Measurements from ENCODE around the gene LRRC36. TPM values are rescaled to one million over a fixed set of nuclear protein-coding genes. Genes with fewer than 3 reads are reported as not detected.

LRRC36 gene
- total and polyA plus RNA-seq, 2 of the 8 experiments (the other 6 are each of a cell fraction or from before 2014, with no cell fraction given): 0.15 TPM; not detected in 1

DNA sequence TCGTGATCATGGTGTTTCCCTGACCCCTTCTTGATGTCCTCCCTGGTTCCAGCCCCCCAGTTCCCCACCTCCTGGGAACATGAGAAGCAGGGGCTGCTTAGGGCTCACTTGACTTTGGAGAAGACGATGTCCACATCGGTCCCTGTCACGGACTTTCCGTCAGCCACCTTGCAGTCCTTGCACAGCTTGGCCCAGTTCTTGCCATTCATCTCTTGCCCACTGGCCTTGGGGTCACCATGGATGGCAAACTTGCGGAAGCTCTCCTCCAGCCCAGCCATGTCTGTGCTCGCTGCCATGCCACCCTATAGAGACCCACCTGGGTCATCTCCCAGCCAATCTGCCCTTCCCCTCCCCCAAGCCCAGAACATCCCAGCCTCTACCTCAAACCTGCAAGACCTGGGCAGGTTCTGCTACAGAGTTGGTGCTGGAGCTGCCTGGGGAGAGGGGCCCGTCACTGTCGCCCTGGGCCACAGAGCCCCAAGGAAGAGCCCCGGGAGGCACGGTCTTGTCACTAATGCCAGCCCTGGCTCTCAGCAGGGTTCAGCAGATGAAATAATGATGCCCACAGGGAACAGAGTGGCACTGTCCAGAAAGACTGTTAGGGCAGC lies 64.3 kb downstream of the LRRC36 start:
- Histone ChIP-seq H3K23ac (ENCODE audit: insufficient read length) (no peak overlapping the region), H3K4ac (replicated peaks; ENCODE audit: insufficient read length, low read depth, low read length) (no peak overlapping the region), H2BK120ac (replicated peaks; ENCODE audit: low read depth, low read length) (no peak overlapping the region), H2AK5ac (ENCODE audit: low read depth, low read length) (no peak overlapping the region), H3K27ac (ENCODE audit: low read depth, low read length) (no peak overlapping the region), H2AFZ (ENCODE audit: low read length) (no peak overlapping the region), H2BK5ac (ENCODE audit: low read depth, low read length) (no peak overlapping the region), H2BK15ac (ENCODE audit: low read length) (no peak overlapping the region), H4K20me1 (replicated peaks in 1 of 2; ENCODE audit: control insufficient read depth in 1 of 2, insufficient read depth in 2 of 2, low read length in 2 of 2) (peaks cover 6 to 9% of the 10 kb centered on the region in 2 experiments), H3K4me1 (replicated peaks in 1 of 4; ENCODE audit: control insufficient read depth in 3 of 4, insufficient read depth in 4 of 4, low read length in 3 of 4) (peaks cover 0 to 29% (median 20%) of the 10 kb centered on the region in 4 experiments; a peak in 6 of 7 replicates), H2BK12ac (ENCODE audit: low read depth, low read length) (no peak overlapping the region), H3K36me3 (ENCODE audit: control insufficient read depth in 2 of 4, insufficient read depth in 4 of 4, low read length in 3 of 4) (no peaks in the 10 kb centered on the region), H3K56ac (replicated peaks; ENCODE audit: insufficient read length, low read depth, low read length) (no peak overlapping the region), H3K27me3 (replicated peaks in 1 of 4; ENCODE audit: control insufficient read depth in 3 of 4, extremely low read depth in 1 of 4, insufficient read depth in 3 of 4, low read length in 3 of 4) (peaks cover 24 to 47% (median 40%) of the 10 kb centered on the region in 4 experiments), H3K79me1 (ENCODE audit: low read depth, low read length) (no peaks in the 10 kb centered on the region), H3K23me2 (ENCODE audit: low read depth, low read length) (no peaks in the 10 kb centered on the region; the same call in 1 of the 2 replicates), H4K8ac (ENCODE audit: extremely low read depth, insufficient read depth, low read length) (no peak overlapping the region), H3K4me2 (ENCODE audit: insufficient read depth in 1 of 2, low read depth in 2 of 2, low read length in 2 of 2) (no peak overlapping the region), H3K9ac (replicated peaks in 1 of 4; ENCODE audit: extremely low read depth in 1 of 4, low read depth in 3 of 4, low read length in 3 of 4) (no peak overlapping the region), H3K4me3 (ENCODE audit: extremely low read depth in 1 of 4, insufficient read depth in 2 of 4, low read depth in 3 of 4, low read length in 4 of 4) (no peak overlapping the region), H3K14ac (ENCODE audit: insufficient read length) (no peak overlapping the region), H2BK20ac (ENCODE audit: low read length) (no peak overlapping the region), H4K5ac (ENCODE audit: insufficient read length, low read depth, low read length) (no peak overlapping the region), H3K18ac (ENCODE audit: extremely low read depth, low read length) (no peak overlapping the region), H3K9me3 (ENCODE audit: insufficient read depth in 2 of 2, low read depth in 1 of 2, low read length in 1 of 2) (no peaks in the 10 kb centered on the region), H4K91ac (replicated peaks; ENCODE audit: insufficient read length, low read length) (no peak overlapping the region), H3K79me2 (ENCODE audit: control insufficient read depth in 1 of 2, insufficient read depth in 2 of 2, low read length in 2 of 2) (no peaks in the 10 kb centered on the region)
- ChIA-PET POLR2A (ENCODE audit: partially characterized antibody) (no interaction called here), CTCF (ENCODE audit: partially characterized antibody) (interaction anchor here (1.2 to 32.4 kb wide), 7 partner anchors 8 to 130 kb away, joined by 3 to 476 read pairs (median 7); partner anchors contain the start of gene ZDHHC1)
- DNase-seq (ENCODE audit: low read depth in 1 of 2, low spot score in 2 of 2): no peak
- TF ChIP-seq TBP (IDR thresholded peaks at IDR 0.05; ENCODE audit: low read depth, low read length): no peak
- no peak for FAIRE-seq
- 97% methylated on average over 11 of the region's 11 CpGs; no CpG with 5 or more reads in 1 of the 2 experiments for WGBS, 2 experiments (ENCODE audit: extremely low coverage in 1 of 2, insufficient coverage in 1 of 2, insufficient read length in 1 of 2, insufficient replicate concordance in 2 of 2, low coverage in 1 of 2, low lambda C conversion rate in 2 of 2, missing lambda C conversion rate in 1 of 2)
